ENCODE data around the gene MIS18BP1. TPM values are rescaled to one million over a fixed set of nuclear protein-coding genes. Genes with fewer than 3 reads are reported as not detected.
"Not testable (repeated sequence)": the region's sequence is repeated elsewhere in the genome, so short reads cannot be mapped to it uniquely, and the experiment has no call there.

The MIS18BP1 gene
- total and polyA plus RNA-seq, 9 of the 15 experiments (the other 6 are each of a cell fraction or from before 2014, with no cell fraction given) = 5.0 to 29.1 (median 19.1) TPM

DNA sequence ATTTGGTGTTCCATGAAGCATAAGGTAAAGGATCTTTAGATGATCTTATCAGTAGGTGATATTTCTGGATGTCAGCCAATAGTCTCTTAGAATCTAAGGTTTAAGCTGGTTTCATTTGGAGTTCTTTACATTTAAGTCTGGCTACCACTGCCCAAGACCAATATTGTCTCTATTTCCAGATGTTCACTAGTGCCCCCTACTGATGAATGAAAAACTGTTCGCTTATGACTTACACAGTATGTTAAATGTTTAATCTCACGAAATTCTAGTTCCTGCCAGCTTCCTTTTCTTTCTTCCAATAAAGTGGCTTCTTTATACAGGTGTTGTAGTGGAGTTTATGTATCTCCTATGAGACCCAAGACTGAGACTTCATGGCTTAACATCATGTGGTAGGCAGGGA, 31.8 kb upstream of the MIS18BP1 start:
- no peak overlapping the region for H3K9ac ChIP-seq (ENCODE audit: insufficient read depth in 1 of 2, low read depth in 2 of 2, low read length in 2 of 2)
- H3K27ac ChIP-seq (ENCODE audit: extremely low read depth, low read depth, low read length) = no peak overlapping the region
- ChIA-PET CTCF (ENCODE audit: low intra/inter-chr PET ratio) (no interaction called here), POLR2A (no interaction called here)
- no peaks in the 10 kb centered on the region for H3K9me3 ChIP-seq (replicated peaks; ENCODE audit: control insufficient read depth, insufficient read depth, low read depth, low read length)
- no peak overlapping the region for H3K4me3 ChIP-seq
- BruUV-seq (replicated peaks) = no TSS peak
- 0% methylated on average over 2 of the region's 2 CpGs for WGBS (ENCODE audit: insufficient coverage, low coverage, missing lambda C conversion rate)
- H3K27me3 ChIP-seq (ENCODE audit: control insufficient read depth in 2 of 2, insufficient read depth in 2 of 2, low read length in 2 of 2) = no peaks in the 10 kb centered on the region
- TF ChIP-seq, protein P1, sequence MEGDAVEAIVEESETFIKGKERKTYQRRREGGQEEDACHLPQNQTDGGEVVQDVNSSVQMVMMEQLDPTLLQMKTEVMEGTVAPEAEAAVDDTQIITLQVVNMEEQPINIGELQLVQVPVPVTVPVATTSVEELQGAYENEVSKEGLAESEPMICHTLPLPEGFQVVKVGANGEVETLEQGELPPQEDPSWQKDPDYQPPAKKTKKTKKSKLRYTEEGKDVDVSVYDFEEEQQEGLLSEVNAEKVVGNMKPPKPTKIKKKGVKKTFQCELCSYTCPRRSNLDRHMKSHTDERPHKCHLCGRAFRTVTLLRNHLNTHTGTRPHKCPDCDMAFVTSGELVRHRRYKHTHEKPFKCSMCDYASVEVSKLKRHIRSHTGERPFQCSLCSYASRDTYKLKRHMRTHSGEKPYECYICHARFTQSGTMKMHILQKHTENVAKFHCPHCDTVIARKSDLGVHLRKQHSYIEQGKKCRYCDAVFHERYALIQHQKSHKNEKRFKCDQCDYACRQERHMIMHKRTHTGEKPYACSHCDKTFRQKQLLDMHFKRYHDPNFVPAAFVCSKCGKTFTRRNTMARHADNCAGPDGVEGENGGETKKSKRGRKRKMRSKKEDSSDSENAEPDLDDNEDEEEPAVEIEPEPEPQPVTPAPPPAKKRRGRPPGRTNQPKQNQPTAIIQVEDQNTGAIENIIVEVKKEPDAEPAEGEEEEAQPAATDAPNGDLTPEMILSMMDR (IDR thresholded peaks at IDR 0.05 in 2 of 3, conservative IDR thresholded peaks at IDR 0.05 in 1 of 3; ENCODE audit: insufficient read depth in 2 of 3, low read depth in 1 of 3, low read length in 3 of 3) = 0 out of 6 replicates have a peak, but pooled peaks of 1 of the 3 experiments have one; percentile 9
- TF ChIP-seq ZNF695 (CRISPR knock-in tag; IDR thresholded peaks at IDR 0.05) = no peak
- no peak overlapping the region for H2AFZ ChIP-seq (ENCODE audit: low read depth, low read length)
- H3K4me2 ChIP-seq (ENCODE audit: insufficient read depth, low read length) = no peak overlapping the region
- H3K9me1 ChIP-seq (ENCODE audit: control insufficient read depth, insufficient read depth, low read length) = no peaks in the 10 kb centered on the region
- intact Hi-C loops (cut with micrococcal nuclease) (no loop called here), in situ Hi-C loops (cut with MboI) (no loop called here)
- no peaks in the 10 kb centered on the region for H3K36me3 ChIP-seq (ENCODE audit: control insufficient read depth, insufficient read depth, low read length)
- H3K4me1 ChIP-seq (replicated peaks in 1 of 2; ENCODE audit: control insufficient read depth in 2 of 2, insufficient read depth in 2 of 2, low read length in 2 of 2) = no peaks in the 10 kb centered on the region
- DNase-seq (ENCODE audit: extremely low read depth in 1 of 4, low spot score in 3 of 4) = peak in 2 of 4 experiments; percentile 2 to 5
- no peaks in the 10 kb centered on the region for H4K20me1 ChIP-seq (replicated peaks; ENCODE audit: control insufficient read depth, insufficient read depth, low read length)
- no peak for ATAC-seq
- FAIRE-seq = no peak
- H3K79me2 ChIP-seq (ENCODE audit: control insufficient read depth, insufficient read depth, low read length) = no peaks in the 10 kb centered on the region

DNA sequence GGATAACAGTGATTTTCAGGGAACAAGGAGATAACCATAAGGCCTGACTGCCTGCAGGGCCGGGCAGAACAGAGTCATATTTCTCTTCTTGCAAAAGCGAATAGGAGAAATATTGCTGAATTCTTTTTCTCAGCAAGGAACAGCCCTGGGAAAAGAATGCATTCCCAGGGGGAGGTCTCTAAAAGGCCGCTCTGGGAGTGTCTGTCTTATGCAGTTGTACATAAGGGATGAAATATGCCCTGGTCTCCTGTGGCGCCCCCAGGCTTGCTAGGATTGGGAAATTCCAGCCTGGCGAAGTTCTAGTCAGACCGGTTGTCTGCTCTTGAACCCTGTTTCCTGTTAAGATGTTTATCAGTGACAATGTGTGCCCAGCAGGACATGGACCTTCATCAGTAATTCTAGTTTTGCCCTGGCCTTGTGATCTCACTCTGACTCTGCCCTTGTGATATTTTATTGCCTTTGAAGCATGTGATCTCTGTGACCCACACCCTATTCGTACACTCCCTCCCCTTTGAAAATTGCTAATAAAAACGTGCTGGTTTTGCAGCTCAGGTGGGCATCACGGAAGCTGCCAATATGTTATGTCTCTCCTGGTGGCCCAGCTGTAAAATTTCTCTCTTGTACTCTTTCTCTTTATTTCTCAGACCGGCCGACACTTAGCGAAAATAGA, 28.9 kb upstream of the MIS18BP1 start:
- CTCF ChIA-PET (ENCODE audit: low intra/inter-chr PET ratio); in situ Hi-C loops (cut with MboI): not testable (repeated sequence)

More for the DNA sequence above, 28.9 kb upstream of the MIS18BP1 start:
- intact Hi-C loops (cut with micrococcal nuclease); H3K9me3 ChIP-seq (replicated peaks; ENCODE audit: control insufficient read depth, insufficient read depth, low read depth, low read length); FAIRE-seq; H3K4me2 ChIP-seq (ENCODE audit: insufficient read depth, low read length); H4K20me1 ChIP-seq (replicated peaks; ENCODE audit: control insufficient read depth, insufficient read depth, low read length); H2AFZ ChIP-seq (ENCODE audit: low read depth, low read length); H3K79me2 ChIP-seq (ENCODE audit: control insufficient read depth, insufficient read depth, low read length); POLR2A ChIA-PET; H3K9ac ChIP-seq (ENCODE audit: insufficient read depth in 1 of 2, low read depth in 2 of 2, low read length in 2 of 2); H3K4me3 ChIP-seq; BruUV-seq (replicated peaks); H3K27ac ChIP-seq (ENCODE audit: extremely low read depth, low read depth, low read length); DNase-seq (ENCODE audit: extremely low read depth in 1 of 4, low spot score in 3 of 4); H3K4me1 ChIP-seq (replicated peaks in 1 of 2; ENCODE audit: control insufficient read depth in 2 of 2, insufficient read depth in 2 of 2, low read length in 2 of 2); ATAC-seq; H3K27me3 ChIP-seq (ENCODE audit: control insufficient read depth in 2 of 2, insufficient read depth in 2 of 2, low read length in 2 of 2); H3K36me3 ChIP-seq (ENCODE audit: control insufficient read depth, insufficient read depth, low read length); H3K9me1 ChIP-seq (ENCODE audit: control insufficient read depth, insufficient read depth, low read length): not testable (repeated sequence)
- TF ChIP-seq CBX5 (IDR thresholded peaks at IDR 0.05; ENCODE audit: borderline replicate concordance, low read depth) = 0 out of 2 replicates have a peak, but pooled peaks have one; percentile 19
- WGBS (ENCODE audit: insufficient coverage, low coverage, missing lambda C conversion rate) = 5% methylated on average over 10 of the region's 12 CpGs

All from K562 (cell line).